ENCODE measurements around the gene AMN1. TPM values are rescaled to one million over a fixed set of nuclear protein-coding genes. Genes with fewer than 3 reads are reported as not detected.
"Not testable (repeated sequence)": the region's sequence is repeated elsewhere in the genome, so short reads cannot be mapped to it uniquely, and the experiment has no call there.

Gene AMN1
- polyA plus RNA-seq, 1 experiment: 4.2 TPM

DNA sequence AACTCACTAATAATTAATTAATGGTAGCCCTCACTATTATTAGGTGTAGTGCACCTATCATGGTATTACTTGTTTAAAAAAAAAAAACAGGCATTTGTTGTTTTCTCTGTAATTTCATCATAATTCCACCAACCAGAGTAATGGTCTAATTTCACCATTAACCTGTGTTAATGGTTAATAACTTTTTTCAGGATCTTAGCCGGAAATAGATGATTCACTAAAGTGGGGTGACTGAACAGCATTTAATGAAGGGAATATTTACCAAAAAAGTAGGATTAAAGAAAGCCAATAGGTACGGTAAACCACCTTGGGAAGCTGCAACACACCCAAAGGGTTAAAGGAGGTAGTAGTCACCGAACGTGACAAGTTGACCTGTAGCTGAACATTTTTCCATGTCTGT is 56.3 kb downstream of the AMN1 start:
- POLR2A ChIA-PET: no interaction called here
- H3K4me3 ChIP-seq (ENCODE audit: low read depth, low read length): no peak overlapping the region
- no peaks in the 10 kb centered on the region for H3K27me3 ChIP-seq (ENCODE audit: control insufficient read depth, insufficient read depth, low read length)
- no peaks in the 10 kb centered on the region; the same call in 1 of the 2 replicates for H3K36me3 ChIP-seq (ENCODE audit: control insufficient read depth, insufficient read depth, low read length)
- DNase-seq (ENCODE audit: low read depth): no peak
- TF ChIP-seq, protein P1, sequence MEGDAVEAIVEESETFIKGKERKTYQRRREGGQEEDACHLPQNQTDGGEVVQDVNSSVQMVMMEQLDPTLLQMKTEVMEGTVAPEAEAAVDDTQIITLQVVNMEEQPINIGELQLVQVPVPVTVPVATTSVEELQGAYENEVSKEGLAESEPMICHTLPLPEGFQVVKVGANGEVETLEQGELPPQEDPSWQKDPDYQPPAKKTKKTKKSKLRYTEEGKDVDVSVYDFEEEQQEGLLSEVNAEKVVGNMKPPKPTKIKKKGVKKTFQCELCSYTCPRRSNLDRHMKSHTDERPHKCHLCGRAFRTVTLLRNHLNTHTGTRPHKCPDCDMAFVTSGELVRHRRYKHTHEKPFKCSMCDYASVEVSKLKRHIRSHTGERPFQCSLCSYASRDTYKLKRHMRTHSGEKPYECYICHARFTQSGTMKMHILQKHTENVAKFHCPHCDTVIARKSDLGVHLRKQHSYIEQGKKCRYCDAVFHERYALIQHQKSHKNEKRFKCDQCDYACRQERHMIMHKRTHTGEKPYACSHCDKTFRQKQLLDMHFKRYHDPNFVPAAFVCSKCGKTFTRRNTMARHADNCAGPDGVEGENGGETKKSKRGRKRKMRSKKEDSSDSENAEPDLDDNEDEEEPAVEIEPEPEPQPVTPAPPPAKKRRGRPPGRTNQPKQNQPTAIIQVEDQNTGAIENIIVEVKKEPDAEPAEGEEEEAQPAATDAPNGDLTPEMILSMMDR (IDR thresholded peaks at IDR 0.05; ENCODE audit: insufficient read depth, low read depth, low read length): no peak
- CTCF ChIA-PET: interaction anchor here (1.1 kb wide), 2 partner anchors 10 to 19 kb away, joined by 3 read pairs; no protein-coding TSS in a partner anchor

DNA sequence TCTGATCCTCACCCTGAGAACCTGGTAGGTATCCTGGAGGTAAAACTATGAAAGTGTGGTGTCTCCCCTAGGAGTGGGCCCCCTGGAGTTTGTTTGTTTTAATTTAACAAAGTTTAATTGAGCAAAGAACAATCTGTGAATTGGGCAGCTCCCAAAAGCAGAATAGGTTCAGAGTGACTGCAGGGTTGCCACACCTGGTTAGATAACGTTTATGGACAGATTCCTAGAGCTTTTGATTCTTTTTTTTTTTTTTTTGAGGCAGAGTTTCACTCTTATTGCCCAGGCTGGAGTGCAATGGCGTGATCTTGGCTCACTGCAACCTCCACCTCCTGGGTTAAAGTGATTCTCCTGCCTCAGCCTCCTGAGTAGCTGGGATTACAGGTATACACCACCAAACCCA is 59.2 kb downstream of the AMN1 start:
- CTCF ChIA-PET: interaction anchor here (1.1 kb wide), 1 partner anchor 16 kb away, joined by 3 read pairs; no protein-coding TSS in a partner anchor
- POLR2A ChIA-PET: not testable (repeated sequence)

DNA sequence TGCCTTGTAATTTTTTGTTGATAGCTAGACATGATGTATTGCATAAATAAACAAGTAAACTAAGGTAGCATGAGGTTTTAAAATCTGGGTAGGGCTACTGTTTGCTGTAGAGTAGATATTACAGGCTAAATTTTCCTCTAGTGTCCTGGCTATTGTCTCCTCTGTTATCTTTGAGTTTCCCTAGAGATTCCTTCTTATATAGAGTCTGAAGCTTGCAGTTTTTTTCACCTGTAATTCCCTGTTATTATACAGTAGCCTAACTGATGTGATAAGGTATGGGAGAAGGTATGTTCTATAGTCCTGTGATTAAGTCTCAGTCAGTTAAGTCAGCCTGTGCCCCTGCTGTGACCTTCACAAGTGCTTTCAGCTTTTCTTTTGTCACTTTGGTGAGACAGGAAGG is 59.8 kb downstream of the AMN1 start:
- TF ChIP-seq, protein P1 (IDR thresholded peaks at IDR 0.05; ENCODE audit: insufficient read depth, low read depth, low read length): no peak
- DNase-seq (ENCODE audit: low read depth): no peak
- ChIA-PET POLR2A (no interaction called here), CTCF (interaction anchor here (0.6 to 1.1 kb wide), 2 partner anchors 16 to 706 kb away, joined by 3 read pairs; no protein-coding TSS in a partner anchor)
- H3K27me3 ChIP-seq (ENCODE audit: control insufficient read depth, insufficient read depth, low read length): no peaks in the 10 kb centered on the region
- no peaks in the 10 kb centered on the region; the same call in 1 of the 2 replicates for H3K36me3 ChIP-seq (ENCODE audit: control insufficient read depth, insufficient read depth, low read length)
- no peak overlapping the region for H3K4me3 ChIP-seq (ENCODE audit: low read depth, low read length)

More for the DNA sequence above, 59.2 kb downstream of the AMN1 start:
- H3K36me3 ChIP-seq (ENCODE audit: control insufficient read depth, insufficient read depth, low read length); DNase-seq (ENCODE audit: low read depth); H3K4me3 ChIP-seq (ENCODE audit: low read depth, low read length); H3K27me3 ChIP-seq (ENCODE audit: control insufficient read depth, insufficient read depth, low read length): not testable (repeated sequence)

DNA sequence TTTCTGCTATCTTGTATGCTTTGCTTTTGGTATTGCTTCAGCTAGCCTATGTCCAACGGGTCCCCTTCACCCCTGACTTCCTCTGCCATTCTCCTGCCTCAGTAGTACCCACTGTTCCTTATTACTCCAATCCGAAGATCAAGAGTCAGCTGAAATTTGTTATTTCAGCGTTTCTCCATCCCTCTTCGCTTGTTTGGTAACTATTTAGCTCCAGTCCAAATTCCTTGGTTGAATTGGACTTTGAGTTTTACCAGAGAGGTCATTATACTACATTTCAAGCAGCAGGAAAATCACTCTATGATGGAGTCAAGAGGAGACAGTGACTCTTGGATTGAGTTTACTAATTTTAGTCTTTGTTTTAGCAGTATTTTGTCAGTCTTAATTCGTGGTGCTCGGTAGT is 64.8 kb downstream of the AMN1 start:
- peaks cover 1% of the 10 kb centered on the region; the same call in 1 of the 2 replicates for H3K36me3 ChIP-seq (ENCODE audit: control insufficient read depth, insufficient read depth, low read length)
- no peak overlapping the region for H3K4me3 ChIP-seq (ENCODE audit: low read depth, low read length)
- no peak for DNase-seq (ENCODE audit: low read depth)
- ChIA-PET POLR2A (no interaction called here), CTCF (no interaction called here)
- H3K27me3 ChIP-seq (ENCODE audit: control insufficient read depth, insufficient read depth, low read length): no peaks in the 10 kb centered on the region
- TF ChIP-seq, protein P1 (IDR thresholded peaks at IDR 0.05; ENCODE audit: insufficient read depth, low read depth, low read length): no peak

DNA sequence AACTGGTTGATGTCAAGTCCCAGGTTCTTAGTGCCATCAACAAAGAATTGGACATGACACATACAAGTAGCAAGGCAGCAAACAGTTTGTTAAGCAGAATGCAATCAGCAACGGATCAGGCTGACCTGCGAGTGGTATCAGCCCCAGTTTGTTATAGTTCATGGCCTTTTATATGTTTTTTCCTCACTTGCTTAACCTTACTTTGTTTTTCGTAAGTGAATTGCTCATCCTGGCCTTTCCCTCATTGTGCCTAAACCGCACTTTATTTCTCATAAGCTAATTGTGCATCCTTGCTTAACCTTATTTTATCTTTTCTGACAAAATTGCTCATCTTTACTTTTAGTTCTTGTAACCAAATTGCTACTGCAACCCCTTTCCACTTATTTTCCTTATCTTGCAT is 65.2 kb downstream of the AMN1 start:
- DNase-seq (ENCODE audit: low read depth): no peak
- Histone ChIP-seq H3K27me3 (ENCODE audit: control insufficient read depth, insufficient read depth, low read length) (no peaks in the 10 kb centered on the region), H3K36me3 (ENCODE audit: control insufficient read depth, insufficient read depth, low read length) (peaks cover 1% of the 10 kb centered on the region; the same call in 1 of the 2 replicates), H3K4me3 (ENCODE audit: low read depth, low read length) (no peak overlapping the region)
- CTCF ChIA-PET: interaction anchor here (0.7 kb wide), 1 partner anchor 192 kb away, joined by 4 read pairs; no protein-coding TSS in a partner anchor
- POLR2A ChIA-PET: no interaction called here
- TF ChIP-seq, protein P1 (IDR thresholded peaks at IDR 0.05; ENCODE audit: insufficient read depth, low read depth, low read length): no peak
